ENCODE measurements around the gene UGT1A3.

DNA sequence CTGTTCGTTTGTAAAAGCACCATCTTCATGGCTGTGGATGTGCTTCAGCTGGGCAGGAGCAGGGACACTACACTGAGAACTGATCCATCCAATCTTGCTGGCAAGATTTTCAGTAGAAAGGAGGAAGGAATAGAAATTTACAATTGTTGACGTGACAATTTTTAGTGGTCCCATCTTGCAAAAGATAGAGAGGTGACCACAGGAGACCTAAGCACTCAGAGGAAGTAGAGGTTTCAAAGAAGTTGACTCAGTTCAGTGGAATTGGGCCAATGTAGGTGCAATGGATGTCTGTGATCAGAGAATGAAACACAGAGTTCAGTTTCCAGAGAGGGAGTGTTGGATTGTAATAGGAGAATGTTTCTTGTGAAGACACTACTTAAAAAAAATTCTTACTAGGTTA, 14.7 kb upstream of the UGT1A3 start:
- TF ChIP-seq, protein P1, sequence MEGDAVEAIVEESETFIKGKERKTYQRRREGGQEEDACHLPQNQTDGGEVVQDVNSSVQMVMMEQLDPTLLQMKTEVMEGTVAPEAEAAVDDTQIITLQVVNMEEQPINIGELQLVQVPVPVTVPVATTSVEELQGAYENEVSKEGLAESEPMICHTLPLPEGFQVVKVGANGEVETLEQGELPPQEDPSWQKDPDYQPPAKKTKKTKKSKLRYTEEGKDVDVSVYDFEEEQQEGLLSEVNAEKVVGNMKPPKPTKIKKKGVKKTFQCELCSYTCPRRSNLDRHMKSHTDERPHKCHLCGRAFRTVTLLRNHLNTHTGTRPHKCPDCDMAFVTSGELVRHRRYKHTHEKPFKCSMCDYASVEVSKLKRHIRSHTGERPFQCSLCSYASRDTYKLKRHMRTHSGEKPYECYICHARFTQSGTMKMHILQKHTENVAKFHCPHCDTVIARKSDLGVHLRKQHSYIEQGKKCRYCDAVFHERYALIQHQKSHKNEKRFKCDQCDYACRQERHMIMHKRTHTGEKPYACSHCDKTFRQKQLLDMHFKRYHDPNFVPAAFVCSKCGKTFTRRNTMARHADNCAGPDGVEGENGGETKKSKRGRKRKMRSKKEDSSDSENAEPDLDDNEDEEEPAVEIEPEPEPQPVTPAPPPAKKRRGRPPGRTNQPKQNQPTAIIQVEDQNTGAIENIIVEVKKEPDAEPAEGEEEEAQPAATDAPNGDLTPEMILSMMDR (IDR thresholded peaks at IDR 0.05): no peak
- TF ChIP-seq POLR2A (IDR thresholded peaks at IDR 0.05): no peak

All from thyroid gland (tissue), 4 donors.